RWPE1 (cell line): ENCODE data around the gene GCGR.

Experiments
- CTCF ChIA-PET: fragments of 350-600 bp; sonication (Branson Sonifier 250); formaldehyde crosslinking; extraction: SDS; loops from one replicate; lab custom pipeline; 2021; lab: Yijun Ruan, JAX
- POLR2A ChIA-PET: fragments of 400-600 bp; formaldehyde crosslinking; extraction: SDS; loops from one replicate; lab custom pipeline; 2020; ENCODE audit warnings: antibody characterized with exemption; ENCODE audit not compliant: low non-redundant PET; lab: Yijun Ruan, JAX
- DNase-seq: peaks from one replicate; pipeline ENCODE4 v3.0.0; 2012; ENCODE audit warnings: low spot score
- H3K27ac ChIP-seq: fragments of 450-650 bp; 2 replicates; pipeline ENCODE4 v1.5.1; 2017
- TF ChIP-seq, protein P1 (sequence below): fragments of 450-650 bp; conservative IDR thresholded peaks from 2 replicates; pipeline ENCODE4 v1.5.1; 2017; ENCODE audit warnings: low read depth, mild to moderate bottlenecking

The GCGR gene

GRCh38 chr17:81822996-81823819 is 19.3 kb downstream of the GCGR start:
- ChIA-PET CTCF (interaction anchor here (1.2 to 1.4 kb wide), 2 partner anchors 11 to 87 kb away, joined by 3 read pairs; no protein-coding TSS in a partner anchor), POLR2A (interaction anchor here (0.6 kb wide), 1 partner anchor 112 kb away, joined by 6 read pairs; no protein-coding TSS in a partner anchor)
- DNase-seq: no peak
- H3K27ac ChIP-seq: peak overlapping the region; percentile 55
- TF ChIP-seq, protein P1, sequence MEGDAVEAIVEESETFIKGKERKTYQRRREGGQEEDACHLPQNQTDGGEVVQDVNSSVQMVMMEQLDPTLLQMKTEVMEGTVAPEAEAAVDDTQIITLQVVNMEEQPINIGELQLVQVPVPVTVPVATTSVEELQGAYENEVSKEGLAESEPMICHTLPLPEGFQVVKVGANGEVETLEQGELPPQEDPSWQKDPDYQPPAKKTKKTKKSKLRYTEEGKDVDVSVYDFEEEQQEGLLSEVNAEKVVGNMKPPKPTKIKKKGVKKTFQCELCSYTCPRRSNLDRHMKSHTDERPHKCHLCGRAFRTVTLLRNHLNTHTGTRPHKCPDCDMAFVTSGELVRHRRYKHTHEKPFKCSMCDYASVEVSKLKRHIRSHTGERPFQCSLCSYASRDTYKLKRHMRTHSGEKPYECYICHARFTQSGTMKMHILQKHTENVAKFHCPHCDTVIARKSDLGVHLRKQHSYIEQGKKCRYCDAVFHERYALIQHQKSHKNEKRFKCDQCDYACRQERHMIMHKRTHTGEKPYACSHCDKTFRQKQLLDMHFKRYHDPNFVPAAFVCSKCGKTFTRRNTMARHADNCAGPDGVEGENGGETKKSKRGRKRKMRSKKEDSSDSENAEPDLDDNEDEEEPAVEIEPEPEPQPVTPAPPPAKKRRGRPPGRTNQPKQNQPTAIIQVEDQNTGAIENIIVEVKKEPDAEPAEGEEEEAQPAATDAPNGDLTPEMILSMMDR: no peak

- POLR2A ChIA-PET: interaction anchor here (0.6 kb wide), 1 partner anchor 113 kb away, joined by 6 read pairs; no protein-coding TSS in a partner anchor
- TF ChIP-seq, protein P1: no peak
- H3K27ac ChIP-seq: peak overlapping the region; percentile 55; the same call in 1 of the 2 replicates
- no peak for DNase-seq
- CTCF ChIA-PET: no interaction called here
These were observed 20.0 kb downstream of the GCGR start for GRCh38 chr17:81823820-81824550.

DNA sequence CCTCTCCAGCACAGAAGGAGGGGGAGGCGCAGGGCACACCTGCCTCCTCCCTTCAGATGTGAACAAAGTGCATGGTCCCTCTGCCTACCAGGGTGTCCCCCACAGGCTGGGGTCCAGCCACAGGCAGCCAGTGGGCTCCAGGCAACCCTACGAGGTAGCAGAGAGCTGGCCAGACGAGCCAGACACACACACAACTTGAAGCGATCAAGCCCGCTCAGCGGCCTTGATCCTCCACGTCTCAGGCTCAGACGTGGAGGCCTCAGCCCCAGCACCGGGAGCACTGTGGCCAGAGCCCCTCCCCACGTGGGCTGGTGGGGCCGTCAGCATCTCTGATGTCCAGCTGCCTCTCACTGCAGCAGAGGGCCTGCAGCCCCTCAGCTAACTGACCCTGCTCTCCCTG is 20.6 kb downstream of the GCGR start:
- no peak for DNase-seq
- H3K27ac ChIP-seq: peak overlapping the region; percentile 24
- ChIA-PET CTCF (interaction anchor here (0.6 kb wide), 2 partner anchors 10 to 23 kb away, joined by 3 to 6 read pairs; no protein-coding TSS in a partner anchor), POLR2A (no interaction called here)
- TF ChIP-seq, protein P1: no peak

- peak overlapping the region; percentile 24 for H3K27ac ChIP-seq
- TF ChIP-seq, protein P1: no peak
- no peak for DNase-seq
- CTCF ChIA-PET: interaction anchor here (0.6 to 0.9 kb wide), 4 partner anchors 18 to 911 kb away, joined by 3 to 5 read pairs (median 4); no protein-coding TSS in a partner anchor
- POLR2A ChIA-PET: no interaction called here
These were observed 22.0 kb downstream of the GCGR start for GRCh38 chr17:81825841-81826466.

- TF ChIP-seq, protein P1: no peak
- ChIA-PET POLR2A (no interaction called here), CTCF (interaction anchor here (0.7 to 1.3 kb wide), 2 partner anchors 26 to 30 kb away, joined by 3 to 4 read pairs; no protein-coding TSS in a partner anchor)
- H3K27ac ChIP-seq: peak overlapping the region; percentile 65
- no peak for DNase-seq
These were observed 24.7 kb downstream of the GCGR start for GRCh38 chr17:81828656-81829055.

GRCh38 chr17:81829858-81830257 is 25.9 kb downstream of the GCGR start:
- H3K27ac ChIP-seq: peak overlapping the region; percentile 65
- ChIA-PET POLR2A (interaction anchor here (0.8 kb wide), 1 partner anchor 591 kb away, joined by 3 read pairs; the partner anchor contains the start of gene NDUFAF8), CTCF (no interaction called here)
- TF ChIP-seq, protein P1: no peak
- no peak for DNase-seq
